GM18508 (cell line): ENCODE results near the gene EYA2.
"Not testable (repeated sequence)": the region's sequence is repeated elsewhere in the genome, so short reads cannot be mapped to it uniquely, and the experiment has no call there.

Experiments
- ATAC-seq: cut with Tn5 transposase; IDR thresholded peaks from one replicate; pipeline ENCODE4 v1.9.1; 2021; ENCODE audit warnings: moderate number of reproducible peaks; ENCODE audit not compliant: insufficient read depth, unreplicated experiment

The EYA2 gene, protein sequence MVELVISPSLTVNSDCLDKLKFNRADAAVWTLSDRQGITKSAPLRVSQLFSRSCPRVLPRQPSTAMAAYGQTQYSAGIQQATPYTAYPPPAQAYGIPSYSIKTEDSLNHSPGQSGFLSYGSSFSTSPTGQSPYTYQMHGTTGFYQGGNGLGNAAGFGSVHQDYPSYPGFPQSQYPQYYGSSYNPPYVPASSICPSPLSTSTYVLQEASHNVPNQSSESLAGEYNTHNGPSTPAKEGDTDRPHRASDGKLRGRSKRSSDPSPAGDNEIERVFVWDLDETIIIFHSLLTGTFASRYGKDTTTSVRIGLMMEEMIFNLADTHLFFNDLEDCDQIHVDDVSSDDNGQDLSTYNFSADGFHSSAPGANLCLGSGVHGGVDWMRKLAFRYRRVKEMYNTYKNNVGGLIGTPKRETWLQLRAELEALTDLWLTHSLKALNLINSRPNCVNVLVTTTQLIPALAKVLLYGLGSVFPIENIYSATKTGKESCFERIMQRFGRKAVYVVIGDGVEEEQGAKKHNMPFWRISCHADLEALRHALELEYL

GRCh38 chr20:46894579-46894958 lies at the start of gene EYA2:
Gene EYA2 (plus strand): TSS chr20:46894843. CDS start chr20:46990011, 95,168 bp downstream.
- ATAC-seq: no peak

- no peak for ATAC-seq
These were observed 49.7 kb upstream of the EYA2 start for GRCh38 chr20:46844965-46845364.

GRCh38 chr20:46849269-46849668 lies 45.4 kb upstream of the EYA2 start:
- ATAC-seq: no peak

- ATAC-seq: no peak
These were observed 44.9 kb upstream of the EYA2 start for GRCh38 chr20:46849751-46850150.

GRCh38 chr20:46850416-46850815 lies 44.2 kb upstream of the EYA2 start:
- no peak for ATAC-seq

- ATAC-seq: no peak
These were observed 43.7 kb upstream of the EYA2 start for GRCh38 chr20:46850896-46851295.

- ATAC-seq: no peak
These were observed 42.9 kb upstream of the EYA2 start for GRCh38 chr20:46851746-46852145.

GRCh38 chr20:46852313-46852712 lies 42.3 kb upstream of the EYA2 start:
- no peak for ATAC-seq

DNA sequence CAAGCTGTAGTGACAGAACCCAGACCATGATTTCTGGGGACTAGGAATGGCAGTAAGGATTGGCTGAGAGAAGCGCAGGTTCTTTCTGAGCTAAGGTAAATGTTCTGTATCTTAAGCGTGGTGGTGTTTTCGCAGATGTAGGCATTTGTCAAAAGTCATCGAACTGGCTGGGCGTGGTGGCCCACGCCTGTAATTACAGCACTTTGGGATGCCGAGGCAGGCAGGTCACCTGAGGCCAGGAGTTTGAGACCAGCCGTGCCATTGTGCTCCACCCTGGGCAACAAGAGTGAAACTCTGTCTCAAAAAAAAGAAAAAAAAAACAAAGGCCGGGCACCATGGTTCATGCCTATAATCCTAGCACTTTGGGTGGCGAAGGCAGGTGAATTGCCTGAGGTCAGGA lies 40.7 kb upstream of the EYA2 start:
- no peak for ATAC-seq

DNA sequence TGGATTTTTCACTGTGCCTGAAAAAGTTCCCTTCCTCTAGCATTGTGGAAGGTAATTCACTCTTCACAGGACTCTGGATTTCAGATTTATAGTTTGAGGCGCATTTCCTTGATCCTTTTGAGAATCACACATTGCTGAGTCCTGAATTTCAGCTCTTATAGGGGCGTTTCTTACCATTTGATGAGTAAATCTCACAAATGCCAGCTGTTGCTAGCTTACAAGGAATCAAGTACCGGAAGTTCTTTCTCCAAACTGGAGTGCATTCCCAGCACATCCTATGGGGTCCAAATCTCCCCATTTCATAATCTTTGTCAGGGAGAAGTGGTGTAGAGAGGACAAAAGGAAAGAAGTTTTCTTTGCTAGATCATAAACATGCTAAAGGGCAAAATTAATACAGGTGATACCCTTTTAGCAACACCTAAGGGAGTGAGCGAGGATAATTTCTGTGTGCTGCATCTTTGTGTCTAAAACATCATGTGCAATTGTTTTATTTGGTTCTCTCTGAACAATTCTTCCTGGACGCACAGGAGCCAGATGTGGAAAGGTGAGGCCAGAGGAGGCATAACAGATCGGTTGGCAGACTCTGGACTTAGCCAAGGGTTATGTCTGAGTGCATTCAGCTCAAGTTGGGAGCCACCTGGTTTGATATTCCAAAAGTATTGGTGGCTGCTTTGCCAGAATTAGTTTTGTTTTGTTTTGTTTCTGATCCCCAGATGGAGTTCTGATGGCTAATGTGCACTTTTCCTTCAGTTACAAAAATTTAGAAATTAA lies 37.4 kb upstream of the EYA2 start:
- ATAC-seq: no peak

DNA sequence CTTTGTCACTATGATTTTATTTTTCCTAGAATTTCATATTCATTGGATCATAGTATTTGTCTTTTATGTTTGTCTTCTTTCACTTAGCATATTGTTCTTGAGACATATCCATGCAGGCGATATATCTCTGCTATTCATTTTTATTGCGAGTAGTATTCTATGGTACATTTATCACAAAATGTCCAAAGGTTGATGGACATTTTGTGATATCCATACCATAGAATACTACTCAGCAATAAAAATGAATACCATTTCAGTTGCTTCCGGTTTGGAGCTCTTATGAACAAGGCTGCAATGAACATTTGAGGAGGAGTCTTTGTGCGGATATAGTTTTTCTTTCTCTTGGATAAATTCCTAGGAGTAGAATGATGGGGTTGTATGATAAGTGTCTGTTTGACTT lies 28.8 kb upstream of the EYA2 start:
- ATAC-seq: no peak

- no peak for ATAC-seq
These were observed 24.6 kb upstream of the EYA2 start for GRCh38 chr20:46870041-46870440.

DNA sequence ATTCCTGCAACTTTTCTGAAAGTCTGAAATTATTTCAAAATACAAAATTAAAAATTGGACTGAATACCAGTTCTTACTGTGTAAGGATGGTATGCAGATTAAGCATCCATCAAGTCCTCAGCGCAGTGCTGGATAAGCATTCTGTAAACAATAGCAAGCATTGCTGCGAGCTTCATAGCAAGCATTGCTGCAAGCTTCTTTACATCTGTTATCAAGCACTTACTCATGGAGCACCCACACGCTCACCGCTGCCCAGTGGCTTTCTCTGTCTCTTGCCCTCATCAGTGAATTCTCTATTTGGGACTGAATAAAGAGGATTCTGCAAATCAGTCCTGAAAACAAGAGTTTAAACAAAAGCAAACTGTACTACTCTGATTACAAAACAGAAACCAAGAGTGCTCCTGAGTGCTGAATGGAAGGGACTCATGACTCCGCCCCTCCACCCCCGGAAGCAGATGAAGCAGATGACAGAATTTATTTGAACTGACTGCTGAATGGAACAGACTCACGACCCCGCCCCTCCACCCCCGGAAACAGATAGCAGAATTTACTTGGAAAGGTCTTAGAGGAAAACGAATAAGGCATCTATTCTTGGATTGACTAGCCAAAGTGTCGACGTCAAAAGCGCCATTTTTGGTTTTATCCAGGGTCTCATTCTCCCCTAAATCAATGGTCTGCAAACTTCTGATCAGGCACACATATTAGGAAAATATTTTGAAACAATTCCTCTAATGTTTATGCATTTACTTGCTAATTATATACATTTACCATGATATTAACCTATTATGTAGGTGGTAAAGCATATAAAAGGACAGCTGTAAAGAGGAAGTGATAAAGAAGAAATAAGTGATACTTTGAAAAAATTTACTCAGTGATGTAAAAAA lies 22.1 kb upstream of the EYA2 start:
- ATAC-seq: no peak

DNA sequence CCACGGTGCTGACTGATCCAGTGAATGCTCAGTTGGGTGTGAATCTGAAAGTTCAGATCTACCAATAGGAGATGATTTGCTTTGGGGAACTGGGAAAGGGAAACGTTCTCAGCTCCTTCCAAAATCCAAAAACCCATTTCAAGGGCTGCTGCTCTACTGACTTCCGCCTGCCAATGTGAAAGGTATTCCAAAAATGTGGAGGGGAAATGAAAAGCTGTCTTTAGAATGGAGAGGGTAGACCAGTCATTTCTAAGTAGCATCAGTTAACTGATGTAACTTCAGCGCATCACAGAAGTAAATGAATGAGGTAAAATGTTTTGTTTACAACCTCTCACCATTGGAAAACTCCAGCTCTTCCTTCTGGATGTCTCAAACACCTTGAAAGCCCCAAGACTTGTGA lies 19.6 kb upstream of the EYA2 start:
- ATAC-seq: no peak

DNA sequence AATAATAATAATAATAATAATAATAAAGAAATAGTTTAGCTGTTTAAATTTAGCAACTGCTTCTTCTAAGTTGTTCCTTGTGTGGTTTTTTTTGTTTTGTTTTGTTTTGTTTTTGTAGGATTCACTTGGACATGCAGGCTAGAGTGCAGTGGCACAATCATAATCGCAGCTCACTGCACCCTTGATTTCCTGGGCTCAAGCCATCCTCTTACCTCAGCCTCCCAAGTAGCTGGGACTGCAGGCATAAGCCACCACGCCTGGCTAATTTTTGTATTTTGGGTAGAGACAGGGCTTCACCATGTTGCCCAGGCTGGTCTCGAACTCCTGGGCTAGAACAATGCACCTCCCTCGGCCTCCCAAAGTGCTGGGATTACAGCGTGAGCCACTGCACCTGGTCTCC lies 15.3 kb upstream of the EYA2 start:
- ATAC-seq: no peak

DNA sequence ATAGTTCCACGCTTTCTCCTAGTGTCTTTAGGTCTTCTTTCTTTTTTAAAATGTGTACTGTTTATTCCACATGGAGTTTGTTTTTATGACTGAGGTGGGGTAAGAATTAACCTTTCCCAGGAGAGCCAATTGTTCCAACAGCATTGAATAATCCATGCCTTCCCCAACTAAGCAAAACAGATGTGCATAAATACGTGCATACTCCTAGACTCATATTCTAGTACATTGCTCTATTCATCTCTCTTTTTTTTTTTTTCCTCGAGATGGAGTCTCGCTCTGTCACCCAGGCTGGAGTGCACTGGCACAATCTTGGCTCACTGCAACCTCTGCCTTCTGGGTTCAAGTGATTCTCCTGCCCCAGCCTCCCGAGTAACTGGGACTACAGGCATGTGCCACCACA lies 14.7 kb upstream of the EYA2 start:
- ATAC-seq: not testable (repeated sequence)

GRCh38 chr20:46883892-46884291 lies 10.8 kb upstream of the EYA2 start:
- no peak for ATAC-seq

DNA sequence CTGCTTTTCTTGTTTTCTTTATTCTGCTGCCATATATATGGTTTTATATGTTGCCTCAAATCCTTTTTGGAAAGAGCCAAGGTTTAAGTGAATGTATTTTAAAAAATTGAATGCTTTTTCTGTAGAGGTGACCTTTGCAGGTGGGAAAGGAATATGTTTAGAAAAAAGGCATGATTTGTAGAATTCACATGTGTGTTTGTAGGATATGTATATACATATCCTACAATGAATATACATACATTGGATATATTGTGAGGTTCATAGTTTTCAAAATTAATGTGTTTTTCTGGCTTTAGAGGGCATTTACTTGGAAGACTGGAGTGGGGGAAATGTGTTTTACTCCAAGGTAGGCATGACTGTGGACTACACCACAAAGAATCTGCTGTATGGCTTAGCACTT lies 4.0 kb upstream of the EYA2 start:
- ATAC-seq: no peak

- no peak for ATAC-seq
These were observed 1.6 kb upstream of the EYA2 start for GRCh38 chr20:46893051-46893450.

DNA sequence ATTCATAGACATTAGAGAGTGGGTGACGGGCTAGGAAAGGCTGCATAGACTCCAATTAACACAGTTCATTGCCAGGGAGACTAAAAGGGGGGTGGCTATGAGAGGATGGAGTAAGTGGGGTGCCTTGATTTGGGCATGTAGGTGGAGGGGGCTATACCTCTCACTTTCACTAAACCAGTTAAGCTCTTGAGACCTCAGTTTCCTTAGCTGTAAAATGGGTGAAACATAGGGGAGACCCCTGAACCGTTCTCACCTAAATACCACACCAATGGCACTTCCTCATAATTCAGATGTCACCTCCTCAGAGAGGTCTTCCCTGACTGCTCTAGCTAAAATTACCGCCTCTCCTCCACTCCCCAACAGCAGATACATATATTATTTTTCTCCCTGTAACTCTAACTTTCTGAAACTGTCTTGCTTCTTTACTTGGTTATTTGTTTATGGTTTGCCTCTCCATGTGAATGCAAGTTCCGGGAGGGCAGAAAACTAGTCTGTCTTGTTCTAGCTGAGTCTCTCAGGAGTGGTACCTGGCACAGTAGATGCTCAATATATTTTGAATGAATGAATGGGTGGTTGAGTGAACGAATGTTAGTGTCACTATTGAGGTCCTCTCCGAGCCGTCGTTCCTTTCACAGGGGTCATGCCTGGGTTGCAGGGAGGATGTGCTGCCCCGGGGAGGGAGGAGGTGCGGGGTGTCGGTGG lies 615 bp upstream of the EYA2 start:
- ATAC-seq: no peak
